Measurements from ENCODE around the gene TWSG1.

Gene TWSG1

GRCh38 chr18:9334329-9334972 lies at the start of gene TWSG1:
Gene TWSG1 (plus strand): TSS chr18:9334773. CDS start chr18:9337230, 2,457 bp downstream.
- H3K27ac ChIP-seq: peak within 1 kb of the TSS; percentile 78
- TF ChIP-seq, protein P1, sequence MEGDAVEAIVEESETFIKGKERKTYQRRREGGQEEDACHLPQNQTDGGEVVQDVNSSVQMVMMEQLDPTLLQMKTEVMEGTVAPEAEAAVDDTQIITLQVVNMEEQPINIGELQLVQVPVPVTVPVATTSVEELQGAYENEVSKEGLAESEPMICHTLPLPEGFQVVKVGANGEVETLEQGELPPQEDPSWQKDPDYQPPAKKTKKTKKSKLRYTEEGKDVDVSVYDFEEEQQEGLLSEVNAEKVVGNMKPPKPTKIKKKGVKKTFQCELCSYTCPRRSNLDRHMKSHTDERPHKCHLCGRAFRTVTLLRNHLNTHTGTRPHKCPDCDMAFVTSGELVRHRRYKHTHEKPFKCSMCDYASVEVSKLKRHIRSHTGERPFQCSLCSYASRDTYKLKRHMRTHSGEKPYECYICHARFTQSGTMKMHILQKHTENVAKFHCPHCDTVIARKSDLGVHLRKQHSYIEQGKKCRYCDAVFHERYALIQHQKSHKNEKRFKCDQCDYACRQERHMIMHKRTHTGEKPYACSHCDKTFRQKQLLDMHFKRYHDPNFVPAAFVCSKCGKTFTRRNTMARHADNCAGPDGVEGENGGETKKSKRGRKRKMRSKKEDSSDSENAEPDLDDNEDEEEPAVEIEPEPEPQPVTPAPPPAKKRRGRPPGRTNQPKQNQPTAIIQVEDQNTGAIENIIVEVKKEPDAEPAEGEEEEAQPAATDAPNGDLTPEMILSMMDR (conservative IDR thresholded peaks at IDR 0.05): peak; percentile 56

DNA sequence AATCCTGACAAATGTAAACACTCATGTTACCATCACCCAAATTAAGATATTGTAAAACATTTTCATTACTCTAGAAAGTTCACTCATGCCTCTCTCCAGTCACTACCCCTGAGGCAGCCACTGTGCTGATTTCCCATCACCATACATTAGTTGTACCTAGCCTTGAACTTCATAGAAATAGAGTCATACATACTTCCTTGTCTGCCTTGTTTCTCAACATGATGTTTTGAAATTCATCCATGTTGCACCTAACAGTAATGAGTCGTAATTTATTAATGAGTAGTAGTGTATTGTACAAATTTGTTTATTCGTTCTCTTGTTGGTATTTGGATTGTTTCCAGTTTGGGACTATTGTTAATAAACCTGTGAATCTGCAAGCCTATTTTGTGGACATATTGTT lies 49.0 kb upstream of the TWSG1 start:
- H3K27ac ChIP-seq: no peak overlapping the region
- TF ChIP-seq, protein P1 (conservative IDR thresholded peaks at IDR 0.05): no peak

GRCh38 chr18:9287036-9287435 lies 47.5 kb upstream of the TWSG1 start:
- TF ChIP-seq, protein P1 (conservative IDR thresholded peaks at IDR 0.05): no peak
- H3K27ac ChIP-seq: no peak overlapping the region

DNA sequence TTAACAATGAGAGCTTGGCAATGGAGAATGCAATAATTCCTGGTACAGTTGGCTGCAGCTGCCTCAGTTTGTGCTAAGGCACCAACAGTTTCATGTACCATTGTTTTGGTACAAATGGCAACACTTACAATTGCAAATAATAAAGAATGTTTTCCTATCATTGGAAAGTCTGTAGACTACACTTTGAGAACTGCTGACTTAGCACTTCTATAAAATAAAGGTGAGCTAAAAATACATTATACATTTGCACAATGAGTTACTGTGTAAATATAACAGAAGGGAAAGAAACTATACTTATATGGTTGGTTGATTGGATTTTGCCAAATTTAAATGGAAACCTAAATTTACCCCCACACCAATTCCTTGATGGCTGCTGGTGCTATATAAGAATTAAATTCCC lies 44.9 kb upstream of the TWSG1 start:
- H3K27ac ChIP-seq: no peak overlapping the region
- TF ChIP-seq, protein P1 (conservative IDR thresholded peaks at IDR 0.05): no peak

DNA sequence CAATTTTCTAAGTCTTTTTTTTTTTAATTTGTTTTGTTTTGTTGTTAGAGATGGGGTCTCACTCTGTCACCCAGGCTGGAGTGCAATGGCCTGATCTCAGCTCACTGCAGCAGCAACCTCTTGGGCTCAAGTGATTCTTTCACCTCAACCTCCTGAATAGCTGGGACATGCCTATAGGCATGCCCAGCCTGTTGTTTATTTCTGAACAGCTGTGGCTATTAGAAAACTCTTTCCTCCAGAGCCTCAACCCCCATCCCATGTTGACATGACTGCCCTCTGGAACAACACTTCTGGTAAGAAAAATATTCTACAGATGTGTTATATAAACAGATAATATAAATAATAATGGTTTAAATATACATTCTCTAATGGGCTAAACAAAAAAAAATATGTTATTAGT lies 44.4 kb upstream of the TWSG1 start:
- no peak overlapping the region for H3K27ac ChIP-seq
- TF ChIP-seq, protein P1 (conservative IDR thresholded peaks at IDR 0.05): no peak

DNA sequence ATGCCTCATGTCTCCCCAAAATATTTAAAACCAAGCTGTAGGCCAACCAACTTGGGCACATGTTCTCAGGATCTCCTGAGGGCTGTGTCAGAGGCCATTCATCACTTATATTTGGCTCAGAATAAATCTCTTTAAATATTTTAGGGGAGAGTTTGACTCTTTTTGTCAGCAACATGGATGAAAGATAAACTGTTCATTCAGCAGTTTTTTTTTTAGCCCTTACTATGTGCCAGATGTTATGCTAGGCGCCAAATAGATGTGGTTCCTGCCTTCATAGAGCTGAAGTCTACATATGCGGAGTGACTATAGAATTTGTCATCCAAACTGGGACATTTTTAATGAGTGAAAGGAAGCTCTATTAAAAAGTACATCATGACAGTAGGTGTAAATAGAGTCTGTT lies 42.5 kb upstream of the TWSG1 start:
- TF ChIP-seq, protein P1 (conservative IDR thresholded peaks at IDR 0.05): no peak

DNA sequence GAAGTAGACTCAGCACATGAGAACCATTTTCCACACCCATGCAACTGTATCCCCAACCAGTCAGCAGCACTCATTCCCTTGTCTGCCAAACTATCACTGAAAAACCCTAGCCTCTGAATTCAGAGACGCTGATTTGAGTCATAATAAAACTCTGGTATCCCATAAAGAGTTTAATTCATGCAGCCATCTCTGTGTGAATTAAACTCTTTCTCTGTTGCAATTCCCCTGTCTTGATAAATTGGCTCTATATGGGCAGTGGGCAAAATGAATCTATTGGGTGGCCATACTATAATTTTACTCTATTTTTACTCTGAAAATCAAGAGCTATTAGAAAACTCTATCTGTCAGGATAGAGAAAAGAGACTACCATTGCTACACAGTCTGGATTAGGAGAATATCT lies 40.6 kb upstream of the TWSG1 start:
- H3K27ac ChIP-seq: no peak overlapping the region
- TF ChIP-seq, protein P1 (conservative IDR thresholded peaks at IDR 0.05): no peak

More for the DNA sequence above, 42.5 kb upstream of the TWSG1 start:
- H3K27ac ChIP-seq: no peak overlapping the region

All from VCaP (cell line).